Stimulated activated CD4-positive, alpha-beta T cell treated with anti-CD3 and anti-CD28 coated beads, Interleukin-4, amount 100 ng/mL, for 4 hours (primary cell): Measurements from ENCODE around the gene SIGLEC14.
A peak's percentile ranks its signal among the peaks of the same experiment; 100 is the strongest.
"Not testable (repeated sequence)": the region's sequence is repeated elsewhere in the genome, so short reads cannot be mapped to it uniquely, and the experiment has no call there.

ENCODE experiments used
- DNase-seq, 2 experiments: peaks; one replicate each; pipeline ENCODE4 v3.0.0-alpha.2; 2020

Gene SIGLEC14

DNA sequence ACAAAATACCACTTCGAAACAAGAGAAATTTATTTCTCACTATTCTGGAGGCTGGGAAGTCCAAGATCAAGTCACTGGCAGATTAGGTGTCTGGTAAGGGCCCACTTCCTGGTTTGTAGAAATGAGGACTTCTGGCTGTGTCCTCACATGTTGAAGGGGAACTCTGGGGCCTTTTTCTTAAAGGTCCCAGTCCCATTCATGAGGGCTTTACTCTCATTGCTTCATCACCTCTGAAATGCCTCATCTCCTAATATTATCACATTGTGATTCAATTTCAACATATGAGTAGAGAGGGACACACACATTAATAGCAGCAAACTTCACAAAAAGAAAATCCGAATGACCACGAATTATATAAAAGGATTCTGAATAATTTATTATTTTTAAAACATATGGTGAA is 21.6 kb upstream of the SIGLEC14 start:
- DNase-seq, result no peak

DNA sequence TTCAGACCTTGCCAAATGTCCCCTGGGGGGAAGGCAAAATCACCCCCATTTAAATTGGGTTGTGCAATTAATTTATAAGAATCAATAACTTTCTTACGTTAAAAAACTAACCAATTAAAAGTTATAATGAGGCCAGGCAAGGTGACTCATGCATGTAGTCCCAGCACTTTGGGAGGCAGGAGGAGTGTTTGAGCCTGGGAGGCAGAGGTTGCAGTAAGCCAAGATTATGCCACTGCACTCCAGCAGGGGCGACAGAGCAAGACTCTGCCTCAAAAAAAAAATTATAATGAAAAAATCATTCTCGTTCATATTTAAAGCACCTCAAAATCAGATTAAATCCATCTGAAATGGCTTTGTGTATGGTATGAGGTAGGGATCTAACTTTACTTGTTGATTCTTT is 18.4 kb upstream of the SIGLEC14 start:
- DNase-seq, result no peak

DNA sequence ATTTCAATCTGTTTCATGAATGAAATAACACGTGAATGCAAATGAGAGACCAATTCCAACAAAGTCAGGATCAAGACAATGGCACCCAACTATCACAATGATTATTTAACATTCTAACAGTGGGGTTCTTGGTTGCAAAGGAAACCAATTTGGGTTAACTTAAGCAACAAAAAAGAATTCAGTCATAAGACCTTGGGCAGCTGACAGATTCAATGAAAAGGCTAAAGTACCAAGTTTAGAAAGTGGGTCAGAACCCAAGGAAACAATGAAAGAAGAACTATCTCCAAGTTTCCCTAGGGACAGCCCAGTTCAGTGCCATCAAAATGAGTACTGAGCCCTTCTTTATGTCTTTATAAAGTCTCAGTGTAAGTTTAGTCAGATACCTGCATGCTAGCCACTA is 17.5 kb upstream of the SIGLEC14 start:
- no peak for DNase-seq

DNA sequence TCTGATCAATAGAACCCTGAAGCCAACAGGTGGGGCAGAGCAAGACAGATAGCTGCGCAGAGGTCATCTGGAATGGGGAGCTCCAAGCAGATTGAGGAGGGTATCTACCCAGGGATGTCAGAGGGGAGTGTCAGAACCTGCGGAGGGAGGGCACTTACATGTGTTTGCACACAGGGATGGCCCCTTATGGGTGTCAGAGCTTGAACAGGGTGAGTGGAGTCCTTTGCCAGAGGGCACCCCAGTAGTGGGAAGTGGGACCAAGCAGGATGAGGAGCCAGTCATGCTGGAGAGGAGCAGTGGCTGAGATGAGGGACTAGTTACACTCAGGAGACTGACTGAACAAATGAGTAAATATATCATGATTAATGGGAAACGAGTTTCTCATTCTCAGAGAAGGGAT is 17.0 kb upstream of the SIGLEC14 start:
- no peak for DNase-seq

DNA sequence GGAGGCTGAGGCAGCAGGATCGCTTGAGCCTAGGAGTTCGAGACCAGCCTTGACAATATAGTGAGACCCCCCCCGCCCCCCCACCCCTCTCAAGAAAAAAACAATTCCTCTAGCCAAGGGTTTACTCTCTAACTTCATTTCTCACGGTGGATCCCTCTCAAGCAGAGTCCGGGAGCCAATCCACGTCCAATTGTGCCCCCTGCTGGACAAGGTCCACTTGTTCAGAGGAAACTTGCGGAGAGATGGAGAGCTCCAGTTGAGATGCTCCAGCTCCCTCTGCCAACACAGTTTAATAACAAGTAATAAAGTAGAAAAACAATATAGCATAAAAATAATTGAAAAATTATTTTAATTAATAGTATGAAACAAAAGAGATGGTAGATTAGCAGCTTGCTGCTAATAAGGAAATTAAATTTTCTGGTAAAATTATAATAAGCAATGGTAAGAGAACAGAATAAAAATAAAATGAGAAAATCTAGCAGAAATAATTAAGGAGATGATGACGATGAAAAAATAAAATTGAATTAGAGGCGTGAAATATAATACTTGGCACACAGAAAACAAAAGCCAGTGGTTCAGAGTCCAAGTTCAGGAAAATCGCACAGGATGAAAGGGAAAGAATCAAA is 14.5 kb upstream of the SIGLEC14 start:
- peak; percentile 39 to 56 for DNase-seq

DNA sequence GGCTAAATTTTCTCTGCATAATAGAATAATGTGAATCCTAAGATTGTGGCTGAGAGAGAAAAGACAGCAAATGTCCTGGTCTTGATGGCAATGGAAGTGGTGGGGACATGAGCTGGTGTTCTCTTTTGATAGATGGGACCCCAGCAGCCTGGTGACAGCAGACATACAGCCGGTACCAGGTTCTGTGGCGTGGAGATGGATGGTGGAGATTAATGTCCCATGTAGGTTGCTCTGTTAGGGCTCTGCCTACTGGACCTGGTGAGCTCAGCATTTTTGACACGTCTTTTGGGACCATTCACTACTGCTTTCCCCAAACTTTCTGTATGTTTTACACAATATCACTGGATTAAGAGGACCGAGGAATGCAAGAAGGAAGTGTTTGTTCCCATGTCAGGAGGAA is 8.2 kb upstream of the SIGLEC14 start:
- no peak for DNase-seq

DNA sequence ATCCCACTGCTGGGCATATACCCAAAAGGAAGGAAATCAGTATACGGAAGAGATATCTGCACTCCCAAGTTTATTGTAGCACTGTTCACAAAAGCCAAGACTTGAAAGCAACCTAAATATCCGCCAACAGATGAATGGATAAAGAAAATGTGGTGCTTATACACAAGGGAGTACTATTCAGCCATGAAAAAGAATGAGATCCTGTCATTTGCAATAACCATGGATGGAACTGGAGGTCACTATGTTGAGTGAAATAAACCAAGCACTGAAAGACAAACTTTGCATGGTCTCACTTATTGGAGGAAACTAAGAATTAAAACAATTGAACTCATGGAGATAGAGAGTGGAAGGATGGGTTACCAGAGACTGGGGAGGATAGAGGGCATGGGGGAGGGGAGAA is 6.5 kb upstream of the SIGLEC14 start:
- DNase-seq, result no peak

DNA sequence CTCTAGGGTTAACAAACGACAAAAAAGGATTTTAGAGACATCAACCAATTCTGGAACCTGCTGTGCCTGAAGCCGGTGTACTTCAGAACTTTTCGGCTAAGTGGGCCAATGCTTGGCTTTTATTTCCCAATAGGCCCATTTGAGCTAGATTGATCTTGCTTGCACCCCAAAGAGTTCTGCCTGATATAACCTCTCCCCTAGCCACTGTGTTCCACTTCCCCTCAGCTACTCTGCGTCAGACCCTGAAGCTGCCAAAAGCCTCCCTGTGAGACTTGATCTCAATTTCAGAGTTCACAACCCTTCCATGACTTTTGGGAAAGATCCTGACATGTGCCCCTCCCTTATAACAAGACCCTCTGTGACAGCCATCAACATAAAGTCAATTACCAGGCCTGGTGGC is 5.6 kb upstream of the SIGLEC14 start:
- DNase-seq, result no peak

DNA sequence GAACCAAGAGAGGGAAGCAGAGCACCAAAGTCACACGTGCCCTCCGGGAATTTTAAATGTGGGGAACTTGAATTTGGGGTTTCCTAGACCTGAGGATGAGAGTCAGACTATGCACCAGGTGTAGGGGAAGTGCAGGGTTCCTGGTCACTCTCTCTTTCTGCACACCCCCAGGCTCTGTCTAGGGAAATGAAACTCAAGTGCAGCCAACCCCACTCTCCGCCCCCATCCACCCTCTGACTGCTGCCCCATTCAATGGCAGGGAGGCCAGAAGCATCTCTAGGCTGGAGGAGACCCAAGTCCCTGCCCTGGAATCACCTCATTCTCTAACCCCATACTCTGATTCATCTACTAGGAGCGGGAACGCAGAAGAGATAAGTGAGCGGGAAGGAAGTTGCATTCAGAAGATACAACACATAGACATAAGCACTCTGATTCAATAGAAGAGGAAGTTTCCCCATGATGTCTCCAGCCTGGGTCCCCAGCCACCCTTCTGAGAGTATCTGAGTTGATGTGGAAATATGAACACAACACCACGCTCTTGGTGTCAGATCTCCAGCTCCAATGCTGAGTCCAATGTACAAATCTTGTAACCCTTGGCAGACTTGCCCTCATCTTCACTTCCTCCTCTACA is 4.7 kb upstream of the SIGLEC14 start:
- no peak for DNase-seq

DNA sequence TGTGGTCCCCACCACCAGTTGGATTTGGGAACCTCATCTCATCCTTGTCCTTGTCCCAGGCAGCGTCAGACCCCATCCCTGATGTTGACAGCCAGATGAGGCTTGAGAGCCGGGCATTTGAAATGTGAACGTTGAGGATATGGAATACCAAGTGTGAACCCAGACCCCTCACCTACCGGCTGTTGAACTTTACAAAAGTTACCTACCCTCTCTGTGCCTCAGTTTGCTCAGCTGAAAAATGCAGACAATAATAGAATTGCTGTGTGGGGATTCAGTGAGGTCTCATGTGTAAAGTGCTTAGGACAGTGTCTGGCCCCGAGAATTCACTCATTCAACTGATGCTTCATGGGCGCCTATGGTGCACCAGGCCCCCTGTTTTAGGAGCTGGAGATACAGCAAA is 693 bp upstream of the SIGLEC14 start:
- no peak for DNase-seq

DNA sequence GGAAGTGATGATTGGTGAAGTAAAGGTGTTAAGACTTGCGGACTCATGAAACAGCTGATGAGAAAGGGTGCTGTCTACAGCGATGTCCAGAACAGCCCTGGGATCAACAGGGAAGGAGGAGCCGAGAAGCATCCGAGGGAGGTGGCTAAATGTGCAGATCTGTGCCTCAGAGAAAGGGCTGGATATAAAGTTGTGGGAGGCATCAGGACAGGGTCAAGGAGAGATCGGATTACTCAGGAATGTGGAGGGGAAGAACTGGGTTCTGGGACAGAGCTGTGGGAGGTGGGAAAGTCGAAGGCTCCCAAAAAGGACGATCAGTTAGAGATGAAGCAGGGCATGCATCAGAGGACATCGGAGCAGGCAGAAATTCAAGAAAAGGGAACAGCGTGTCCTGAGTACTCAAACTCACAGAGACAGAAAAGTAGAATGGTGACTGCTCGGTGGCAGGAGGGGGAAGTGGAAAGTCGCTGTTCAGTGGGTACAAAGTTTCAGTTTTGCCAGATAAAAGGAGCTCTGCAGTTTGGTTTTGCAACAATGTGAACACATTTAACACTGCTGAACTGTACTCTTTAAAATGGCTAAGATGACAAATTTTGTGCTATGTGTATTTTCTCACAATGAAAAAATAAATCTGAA is 1.9 kb downstream of the SIGLEC14 start:
- DNase-seq, result no peak

DNA sequence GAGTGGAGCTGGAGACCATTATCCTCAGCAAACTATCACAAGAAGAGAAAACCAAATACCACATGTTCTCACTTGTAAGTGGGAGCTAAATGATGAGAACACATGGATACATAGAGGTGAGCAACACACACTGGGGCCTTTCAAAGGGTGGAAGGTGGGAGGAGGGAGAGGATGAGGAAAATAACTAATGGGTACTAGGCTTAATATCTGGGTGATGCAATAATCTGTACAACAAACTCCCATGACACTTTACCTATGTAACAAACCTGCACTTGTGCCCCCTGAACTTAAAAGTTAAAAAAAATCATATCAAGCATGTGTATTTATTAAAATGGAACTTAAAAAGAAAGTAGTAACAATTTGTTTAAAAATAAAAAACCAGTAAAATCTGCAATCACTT is 5.0 kb downstream of the SIGLEC14 start:
- DNase-seq, result no peak

DNA sequence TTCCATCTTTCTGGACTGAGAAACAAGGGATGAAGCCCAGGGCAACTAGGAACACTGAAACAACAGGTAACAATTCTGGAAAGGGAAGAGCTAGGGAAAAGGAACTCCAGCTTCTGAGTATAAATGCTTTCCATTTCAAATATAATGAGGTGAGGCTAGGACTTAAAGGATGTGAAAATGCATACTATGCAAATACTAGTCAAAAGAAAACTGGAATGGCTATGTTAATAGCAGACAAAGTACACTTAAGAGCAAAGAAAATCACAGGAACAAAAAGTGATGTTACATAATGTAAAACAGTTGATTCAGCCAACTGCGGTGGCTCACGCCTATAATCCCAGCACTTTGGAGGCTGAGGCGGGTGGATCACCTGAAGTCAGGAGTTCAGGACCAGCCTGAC is 6.2 kb downstream of the SIGLEC14 start:
- DNase-seq, result no peak

DNA sequence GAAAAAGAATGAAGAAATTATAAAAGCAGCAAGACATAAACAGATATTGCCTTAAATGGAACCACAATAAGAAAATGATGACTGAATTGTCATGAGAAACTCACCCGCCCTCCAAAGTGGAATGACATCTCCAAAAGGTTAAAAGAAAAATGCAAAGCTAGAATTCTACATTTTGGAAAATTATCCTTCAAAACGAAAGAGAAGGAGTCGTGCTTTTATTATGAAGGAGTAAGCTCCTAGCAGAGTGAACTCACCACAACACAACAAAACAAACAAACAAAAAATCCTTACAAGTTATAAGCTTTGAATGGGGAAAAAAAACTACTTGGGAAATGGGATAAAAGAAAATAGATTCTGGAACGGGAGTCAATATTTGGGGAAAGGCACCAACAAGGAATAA is 6.7 kb downstream of the SIGLEC14 start:
- DNase-seq, result no peak

DNA sequence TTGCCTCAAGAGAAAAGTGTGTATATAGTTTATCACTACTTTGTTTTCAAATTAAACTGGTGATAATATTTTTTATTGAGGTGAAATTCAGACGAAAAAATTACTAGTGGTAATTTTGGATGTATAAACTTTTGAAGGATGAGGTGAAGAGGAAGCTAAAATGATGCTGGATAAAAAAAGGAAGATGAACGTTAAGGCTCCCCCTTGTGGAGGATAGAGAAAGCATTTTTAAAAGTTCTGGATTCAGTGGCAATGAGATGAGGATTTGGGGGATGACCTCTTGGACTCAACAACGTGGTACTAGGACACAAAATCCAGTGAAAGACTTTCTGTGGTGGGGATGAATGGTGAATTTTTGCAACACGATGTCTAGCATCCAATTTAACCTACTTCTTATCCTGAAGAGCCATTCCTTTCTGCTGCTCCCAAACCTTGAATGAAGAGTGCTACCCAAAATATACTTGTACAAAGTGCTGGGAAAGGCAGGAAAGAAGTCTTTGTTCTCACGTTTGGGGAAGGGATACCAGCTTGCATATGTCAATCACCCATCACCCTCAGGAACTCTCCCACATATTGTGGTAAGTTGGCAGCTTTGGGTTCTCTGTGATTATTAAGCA is 9.2 kb downstream of the SIGLEC14 start:
- no peak for DNase-seq

DNA sequence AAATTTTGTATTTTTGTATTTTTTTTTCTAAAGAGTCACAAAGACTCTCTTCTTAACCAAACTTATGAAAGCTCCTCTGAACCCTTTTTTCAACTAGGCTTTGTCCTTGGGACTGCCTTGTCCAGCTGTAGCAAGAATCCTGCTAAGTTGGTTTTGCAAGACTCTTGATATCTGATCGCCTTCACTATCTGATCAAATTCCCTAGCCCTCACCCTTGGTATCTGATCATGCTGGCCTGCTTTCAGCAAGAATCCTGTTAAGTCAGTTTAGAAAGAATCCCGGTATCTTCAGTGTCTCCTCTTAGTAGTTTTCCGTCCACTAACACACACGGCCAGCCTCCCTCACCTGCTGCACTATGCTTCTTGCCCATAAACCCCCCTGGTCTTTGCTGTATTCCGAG is 14.5 kb downstream of the SIGLEC14 start:
- DNase-seq, result no peak

DNA sequence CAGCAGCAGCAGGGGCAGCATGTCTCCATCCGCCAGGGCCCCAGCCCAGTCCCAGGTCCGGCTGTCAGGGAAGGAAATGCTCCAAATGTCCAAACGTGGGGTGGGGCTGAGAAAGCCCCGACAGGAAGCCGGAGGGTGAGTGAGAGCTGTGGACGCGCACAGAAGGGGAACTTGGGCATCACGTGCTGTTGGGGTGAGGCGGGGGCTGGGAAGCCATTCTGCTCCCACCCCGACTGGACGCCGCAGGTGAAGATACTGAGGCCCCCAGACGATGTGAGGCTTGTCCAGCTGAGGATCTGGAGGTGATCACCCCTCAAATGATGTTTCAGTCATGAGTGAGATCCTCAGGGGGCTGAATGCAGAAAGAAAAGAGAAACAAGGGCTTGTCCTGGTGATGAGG is 16.3 kb downstream of the SIGLEC14 start, which contains the start of gene SIGLEC5:
SIGLEC5 (minus strand) TSS at position 87 of the 400 bp plus-strand sequence; CDS start at position 21, 66 bp downstream.
- DNase-seq, result not testable (repeated sequence)

DNA sequence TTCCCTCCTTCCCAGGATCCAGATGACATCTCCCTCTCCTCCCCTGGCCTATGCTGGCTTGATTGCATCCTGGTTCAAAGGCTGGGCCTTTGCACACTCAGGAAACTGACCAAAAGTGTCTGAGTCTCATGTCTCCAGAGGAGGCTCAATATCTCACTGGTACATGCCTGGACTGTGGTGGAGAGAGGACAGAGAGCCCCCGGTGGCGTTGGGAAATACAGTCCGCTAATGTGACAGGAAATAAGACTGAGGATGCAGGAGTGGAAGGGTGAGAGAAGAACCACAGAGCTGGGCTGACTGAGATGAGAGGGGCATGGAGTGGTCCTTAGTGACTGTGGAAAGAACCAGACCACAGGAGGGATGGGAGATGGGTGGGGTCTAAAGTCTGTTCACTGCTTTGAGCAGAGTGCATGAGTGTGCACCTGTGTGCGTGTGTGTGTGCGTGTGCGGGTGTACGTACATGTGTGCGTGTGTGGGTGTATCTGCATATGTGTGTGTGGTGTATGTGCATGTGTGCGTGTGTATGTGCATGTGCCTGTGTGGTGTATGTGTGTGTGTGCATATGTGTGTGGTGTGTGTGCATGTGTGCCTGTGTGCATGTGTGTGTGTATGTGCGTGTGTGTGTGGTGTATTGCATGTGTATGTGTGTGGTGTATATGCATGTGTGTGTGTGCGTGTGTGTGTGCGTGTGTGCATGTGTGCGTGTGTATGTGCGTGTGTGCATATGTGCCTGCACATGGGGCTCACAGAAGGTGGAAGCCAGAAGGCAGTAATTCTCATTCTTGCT is 18.3 kb downstream of the SIGLEC14 start:
- DNase-seq, result no peak

DNA sequence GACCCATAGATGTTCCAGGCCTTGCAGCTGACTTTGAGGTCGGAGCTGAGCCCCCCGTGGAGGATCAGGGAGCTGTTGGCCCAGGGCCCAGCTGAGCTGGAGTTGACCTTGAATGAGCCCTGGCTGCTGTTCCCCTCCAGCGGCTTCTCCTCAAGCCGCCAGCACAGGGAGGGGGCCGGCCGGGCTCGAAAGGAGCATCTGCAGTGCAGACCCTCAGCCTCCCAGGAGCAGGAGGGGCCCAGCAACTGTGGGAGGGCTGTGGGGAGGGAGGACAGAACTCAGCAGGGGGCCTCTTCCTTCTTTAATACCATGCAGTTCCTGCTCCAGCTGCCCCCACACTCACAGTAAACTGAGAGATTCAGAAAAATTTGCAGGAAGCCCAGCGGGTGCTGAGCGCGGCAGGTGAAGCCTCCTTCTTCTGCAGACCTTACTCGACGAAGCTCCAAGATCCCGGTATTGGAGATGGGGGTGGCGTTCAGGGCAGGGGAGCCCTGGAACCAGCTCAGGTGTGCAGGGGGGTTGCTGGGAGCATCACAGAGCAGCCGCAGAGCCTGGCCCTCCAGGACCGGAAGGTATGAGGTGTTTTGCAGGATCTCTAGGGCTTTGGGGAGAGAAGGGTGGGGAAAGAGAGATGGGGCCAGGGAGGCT is 19.0 kb downstream of the SIGLEC14 start:
- no peak for DNase-seq

DNA sequence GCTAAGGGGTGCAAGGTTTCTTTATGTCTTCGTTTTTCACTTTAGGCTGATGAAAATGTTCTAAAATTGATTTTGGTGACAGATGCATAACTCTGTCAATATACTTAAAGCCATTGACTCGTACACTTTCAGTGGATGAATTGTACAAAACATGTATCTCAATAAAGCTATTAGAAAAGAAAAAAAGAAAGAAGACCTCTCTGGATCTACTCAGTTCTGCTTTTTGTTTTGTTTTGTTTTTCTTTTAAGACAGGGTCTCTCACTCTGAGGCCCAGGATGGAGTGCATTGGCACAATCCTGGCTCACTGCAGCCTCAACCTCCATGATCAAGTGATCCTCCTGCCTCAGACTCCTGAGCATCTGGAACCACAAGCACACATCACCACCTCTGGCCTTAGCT is 19.9 kb downstream of the SIGLEC14 start:
- DNase-seq, result no peak

DNA sequence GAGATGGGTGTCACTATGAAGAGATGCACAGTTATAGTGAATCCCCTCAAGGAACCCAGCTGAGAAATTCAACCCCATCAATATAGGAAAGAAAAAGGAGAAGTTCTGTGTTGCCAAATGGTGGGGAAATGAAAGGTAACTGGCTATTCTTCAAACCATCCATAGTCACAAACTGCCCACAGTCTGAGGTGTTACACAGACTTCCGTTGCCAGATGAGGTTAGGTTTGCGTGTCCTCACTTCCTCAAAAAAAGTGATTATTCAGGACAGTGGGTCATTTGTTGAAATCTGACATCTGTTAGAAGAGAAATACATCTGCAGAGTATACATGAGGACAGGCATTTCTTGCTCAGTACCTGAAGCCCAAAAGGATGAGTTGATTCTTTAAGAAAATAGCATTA is 25.4 kb downstream of the SIGLEC14 start:
- DNase-seq, result no peak

DNA sequence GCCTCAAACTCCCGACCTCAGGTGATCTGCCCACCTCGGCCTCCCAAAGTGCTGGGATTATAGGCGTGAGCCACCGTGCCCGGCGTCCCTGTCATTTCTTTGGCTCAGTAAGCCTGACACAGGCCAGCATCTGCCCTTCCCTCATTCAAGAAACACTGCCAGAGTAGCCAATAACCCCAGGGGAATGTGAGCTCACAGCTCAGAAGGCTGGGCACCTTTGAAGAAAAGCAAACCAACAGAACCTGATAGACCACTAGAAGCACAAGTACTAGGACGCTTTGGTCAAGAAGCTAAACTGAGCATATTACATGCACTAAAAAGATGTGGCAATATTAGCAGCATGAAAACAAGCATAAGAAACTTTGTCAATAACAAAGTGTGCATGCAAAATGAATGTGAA is 30.6 kb downstream of the SIGLEC14 start:
- no peak for DNase-seq

DNA sequence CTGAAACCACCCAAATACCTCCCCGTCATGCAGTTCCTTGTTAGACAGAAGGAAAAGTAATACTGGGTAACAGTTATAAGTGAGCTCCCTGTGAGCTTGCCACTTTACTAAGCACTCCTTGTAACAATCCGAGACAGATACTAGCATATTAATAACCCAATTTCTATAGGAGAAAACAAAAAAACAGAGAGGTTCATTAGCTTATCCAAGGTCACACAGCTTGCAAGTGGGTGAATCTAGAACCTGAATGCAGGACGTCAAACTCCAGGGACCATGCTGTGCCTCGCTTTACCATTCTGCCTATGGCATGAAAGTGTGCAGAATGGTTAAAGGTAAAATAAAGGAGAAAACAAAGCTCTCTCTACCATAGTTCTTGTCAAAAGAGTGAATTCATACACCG is 31.8 kb downstream of the SIGLEC14 start:
- DNase-seq, result no peak
